GM12873 (cell line): Measurements from ENCODE around the gene RHOV.
A peak's percentile ranks its signal among the peaks of the same experiment; 100 is the strongest.

ENCODE experiments used
- CTCF ChIP-seq: IDR thresholded peaks from 2 replicates; pipeline ENCODE4 v1.5.1; 2012; ENCODE audit warnings: low read depth, mild to moderate bottlenecking, moderate library complexity, low read length, control low read depth; ENCODE audit not compliant: insufficient read depth; ENCODE audit errors: missing control alignments

Gene RHOV

GRCh38 chr15:40870716-40871115 lies 3.3 kb downstream of the RHOV start:
- TF ChIP-seq CTCF: no peak

- no peak for TF ChIP-seq CTCF
Observed at GRCh38 chr15:40869686-40870085, 4.3 kb downstream of the RHOV start.

GRCh38 chr15:40867199-40867598 lies 6.8 kb downstream of the RHOV start:
- TF ChIP-seq CTCF: no peak

- no peak for TF ChIP-seq CTCF
Observed at GRCh38 chr15:40863660-40864270, 10.3 kb downstream of the RHOV start.

GRCh38 chr15:40859206-40859851 lies 14.7 kb downstream of the RHOV start:
- TF ChIP-seq CTCF: peak; percentile 96

GRCh38 chr15:40858706-40859105 lies 15.3 kb downstream of the RHOV start:
- TF ChIP-seq CTCF: no peak

GRCh38 chr15:40857601-40858341 lies 16.3 kb downstream of the RHOV start:
- peak; percentile 100 for TF ChIP-seq CTCF
